ENCODE results near the gene DIS3L2.

DNA sequence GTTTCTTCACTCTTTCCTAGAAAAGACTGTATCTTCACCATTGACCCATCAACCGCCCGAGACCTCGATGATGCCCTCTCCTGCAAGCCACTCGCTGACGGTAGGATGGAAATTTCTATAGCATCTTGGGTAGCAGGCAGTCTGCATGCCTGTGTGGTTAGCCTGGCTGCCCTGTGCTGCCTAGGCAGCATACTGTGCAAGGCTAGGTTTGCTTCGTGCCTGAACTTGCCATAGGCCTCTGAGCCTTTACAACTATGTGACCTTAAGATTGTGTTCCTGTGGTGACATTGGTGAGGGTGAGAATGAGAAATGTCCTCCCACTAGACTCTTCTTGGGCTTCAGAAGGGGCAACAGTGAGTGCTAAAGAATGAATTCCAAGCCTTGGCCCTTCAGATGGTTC lies 248.8 kb downstream of the DIS3L2 start:
- TF ChIP-seq CTCF (IDR thresholded peaks at IDR 0.05) (no peak), POLR2A (IDR thresholded peaks at IDR 0.05) (no peak)
